ENCODE measurements around the gene ARV1. TPM values are rescaled to one million over a fixed set of nuclear protein-coding genes. Genes with fewer than 3 reads are reported as not detected.

Gene ARV1
- polyA plus RNA-seq, 1 donor from 2014 or later: 63.4 TPM

- peak overlapping the region; percentile 76 for H3K9ac ChIP-seq (ENCODE audit: low read length)
- H3K27ac ChIP-seq (ENCODE audit: low read length): peak overlapping the region; percentile 32
- H2AFZ ChIP-seq (ENCODE audit: low read depth, low read length): no peak overlapping the region
- peak overlapping the region; percentile 92 for H3K4me3 ChIP-seq (ENCODE audit: low read length)
- H3K9me3 ChIP-seq (ENCODE audit: low read length): no peaks in the 10 kb centered on the region
- H3K36me3 ChIP-seq (ENCODE audit: insufficient read depth, low read length): peaks cover 6% of the 10 kb centered on the region
- H3K9me2 ChIP-seq (ENCODE audit: insufficient read depth, low read length): no peaks in the 10 kb centered on the region
- peaks cover 27% of the 10 kb centered on the region for H3K79me2 ChIP-seq (replicated peaks; ENCODE audit: insufficient read depth, low read length)
- TF ChIP-seq EP300 (conservative IDR thresholded peaks at IDR 0.05; ENCODE audit: poor library complexity, severe bottlenecking): no peak
- no peak for TF ChIP-seq POLR2AphosphoS5 (IDR thresholded peaks at IDR 0.05)
- no peak for TF ChIP-seq EZH2 (IDR thresholded peaks at IDR 0.05; ENCODE audit: borderline replicate concordance, insufficient read depth, low read length, poor library complexity, severe bottlenecking)
- TF ChIP-seq TAF1 (IDR thresholded peaks at IDR 0.05; ENCODE audit: low read depth): no peak
- no peak for TF ChIP-seq RAD21 (conservative IDR thresholded peaks at IDR 0.05)
- no peak for TF ChIP-seq REST (IDR thresholded peaks at IDR 0.05; ENCODE audit: borderline replicate concordance)
- H3F3A ChIP-seq (ENCODE audit: insufficient read depth, low read length, poor library complexity, severe bottlenecking): no peaks in the 10 kb centered on the region
- H3K4me2 ChIP-seq (ENCODE audit: low read length): peak overlapping the region; percentile 68
- no peaks in the 10 kb centered on the region for H4K20me1 ChIP-seq (ENCODE audit: insufficient read depth)
- H3K27me3 ChIP-seq (ENCODE audit: insufficient read depth, low read depth, low read length): no peaks in the 10 kb centered on the region
These were observed 1.8 kb upstream of the ARV1 start for GRCh38 chr1:230976825-230977747.

- Histone ChIP-seq H3K27me3 (ENCODE audit: insufficient read depth, low read depth, low read length) (no peaks in the 10 kb centered on the region), H2AFZ (ENCODE audit: low read depth, low read length) (peak overlapping the region; percentile 19), H3K9me2 (ENCODE audit: insufficient read depth, low read length) (no peaks in the 10 kb centered on the region), H3K9me3 (ENCODE audit: low read length) (no peaks in the 10 kb centered on the region), H3F3A (ENCODE audit: insufficient read depth, low read length, poor library complexity, severe bottlenecking) (no peaks in the 10 kb centered on the region), H3K36me3 (ENCODE audit: insufficient read depth, low read length) (peaks cover 6% of the 10 kb centered on the region), H3K9ac (ENCODE audit: low read length) (peak overlapping the region; percentile 76), H3K27ac (ENCODE audit: low read length) (peak overlapping the region; percentile 62), H3K79me2 (replicated peaks; ENCODE audit: insufficient read depth, low read length) (peaks cover 27% of the 10 kb centered on the region), H3K4me3 (ENCODE audit: low read length) (peak overlapping the region; percentile 92), H4K20me1 (ENCODE audit: insufficient read depth) (no peaks in the 10 kb centered on the region), H3K4me2 (ENCODE audit: low read length) (peak overlapping the region; percentile 68)
- no peak for TF ChIP-seq CTCF (IDR thresholded peaks at IDR 0.05; ENCODE audit: poor library complexity, severe bottlenecking)
- peak; percentile 22 for TF ChIP-seq SMC3 (conservative IDR thresholded peaks at IDR 0.05; ENCODE audit: poor library complexity)
These were observed 968 bp upstream of the ARV1 start for GRCh38 chr1:230977761-230978490.
